ENCODE measurements around the gene MS4A15. TPM values are rescaled to one million over a fixed set of nuclear protein-coding genes. Genes with fewer than 3 reads are reported as not detected.

Gene MS4A15
- total RNA-seq, 1 experiment from 2014 or later: not detected

DNA sequence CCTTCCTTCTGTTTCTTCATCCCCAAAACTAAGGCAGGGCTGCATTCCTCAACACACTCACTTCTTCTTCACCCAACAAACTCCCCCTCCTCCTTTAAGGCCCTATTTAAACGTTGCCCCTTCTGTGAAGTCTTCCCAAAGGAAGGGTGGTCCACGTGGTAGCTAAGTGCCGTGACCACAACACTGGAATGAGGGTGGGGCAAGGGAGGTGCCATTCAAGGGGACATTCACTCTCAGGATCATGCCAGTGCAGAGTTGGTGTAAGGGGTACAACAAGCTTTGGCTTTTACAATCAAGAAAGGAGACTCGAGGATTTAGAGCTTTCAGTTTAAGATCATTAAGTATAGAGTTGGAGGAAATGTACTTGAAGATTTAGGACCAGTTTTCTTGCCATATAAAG is 20.4 kb downstream of the MS4A15 start:
- peak; percentile 28 for DNase-seq (ENCODE audit: low read depth)

DNA sequence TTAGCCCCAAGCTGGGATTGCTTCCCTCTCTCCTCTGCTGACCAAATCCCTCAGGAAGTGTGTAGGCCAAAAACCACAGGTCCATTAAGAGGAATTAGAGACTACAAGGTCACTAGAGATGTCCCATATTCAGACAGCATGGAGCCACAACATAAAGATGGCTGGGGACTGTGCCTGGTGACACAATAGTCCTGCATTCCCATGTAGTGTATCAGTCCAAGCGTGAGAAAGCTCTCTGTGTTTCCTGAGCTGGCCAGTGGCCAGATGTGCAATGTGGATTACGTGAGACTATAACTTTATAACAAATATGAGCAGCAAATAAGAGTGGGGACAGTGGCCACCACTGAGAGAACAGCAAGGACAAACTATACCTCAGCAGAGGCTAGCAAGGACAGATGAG is 20.9 kb downstream of the MS4A15 start:
- DNase-seq (ENCODE audit: low read depth): peak; percentile 79

DNA sequence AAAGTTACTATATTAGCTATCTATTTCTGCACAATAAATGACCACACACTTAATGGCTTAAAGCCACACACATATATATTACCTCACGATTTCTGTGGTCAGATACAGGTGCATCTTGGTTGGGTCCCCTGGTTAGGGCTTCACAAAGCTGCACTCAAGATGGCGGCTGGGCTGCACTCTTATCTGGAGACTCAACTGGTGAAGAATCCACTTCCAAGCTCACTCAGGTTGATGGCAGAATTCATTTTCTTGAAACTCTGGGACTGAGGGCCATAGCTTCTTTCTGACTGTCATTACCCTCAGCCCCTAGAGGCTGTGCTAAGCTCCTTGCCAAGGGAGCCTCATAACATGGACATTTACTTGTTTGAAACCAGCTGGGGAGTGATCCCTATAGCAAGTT is 23.4 kb downstream of the MS4A15 start:
- no peak for DNase-seq (ENCODE audit: low read depth)

DNA sequence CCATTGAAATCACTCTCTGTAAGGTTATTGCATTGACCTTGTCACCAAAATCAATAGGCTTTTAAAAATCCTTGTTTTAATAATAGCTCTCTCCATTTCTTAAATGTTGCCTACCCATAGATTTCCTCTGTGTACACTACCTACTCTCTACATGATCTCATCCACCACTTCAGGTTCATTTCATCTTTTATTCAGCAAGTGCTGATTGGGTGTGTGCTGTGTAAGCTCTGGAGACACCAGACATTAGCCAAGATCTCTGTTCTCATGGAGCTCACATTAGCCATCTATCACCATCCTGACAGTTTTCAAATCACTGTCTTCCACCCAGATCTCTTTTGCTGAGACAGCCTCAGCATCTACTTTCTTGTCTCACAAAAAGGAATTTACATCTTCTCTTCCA is 24.1 kb downstream of the MS4A15 start:
- no peak for DNase-seq (ENCODE audit: low read depth)

DNA sequence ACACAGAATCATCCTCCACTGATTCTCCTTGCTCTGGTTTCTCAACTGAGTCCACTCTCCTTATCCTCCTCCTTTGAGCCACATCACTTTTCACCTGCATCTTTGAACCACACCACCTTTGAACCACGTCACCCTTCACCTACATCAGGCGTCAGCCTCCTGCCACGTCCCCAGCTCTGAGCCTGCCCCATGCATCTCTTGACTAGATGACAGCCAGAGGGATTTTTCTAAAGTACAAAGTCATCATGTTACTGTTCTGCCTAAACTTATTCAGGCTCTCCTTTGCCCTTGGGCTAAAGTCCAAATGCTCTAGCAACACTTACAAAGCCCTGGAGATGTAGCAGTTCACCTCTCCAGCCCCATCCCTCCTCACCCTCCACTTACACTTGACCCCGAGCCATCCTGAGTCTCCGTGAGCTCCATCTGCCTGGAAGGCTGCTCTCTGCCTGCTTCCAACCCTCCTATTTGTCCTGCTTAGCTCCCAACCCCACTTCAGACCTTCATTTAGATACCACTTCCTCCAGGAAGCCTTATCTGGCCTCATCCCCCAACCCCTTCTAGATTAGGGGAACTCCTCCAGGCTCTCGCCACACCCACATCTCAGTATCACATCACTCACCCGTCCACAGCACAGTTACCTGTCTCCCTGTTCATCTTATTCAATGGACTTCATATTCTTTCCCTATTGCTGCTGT is 24.8 kb downstream of the MS4A15 start:
- DNase-seq (ENCODE audit: low read depth): no peak

DNA sequence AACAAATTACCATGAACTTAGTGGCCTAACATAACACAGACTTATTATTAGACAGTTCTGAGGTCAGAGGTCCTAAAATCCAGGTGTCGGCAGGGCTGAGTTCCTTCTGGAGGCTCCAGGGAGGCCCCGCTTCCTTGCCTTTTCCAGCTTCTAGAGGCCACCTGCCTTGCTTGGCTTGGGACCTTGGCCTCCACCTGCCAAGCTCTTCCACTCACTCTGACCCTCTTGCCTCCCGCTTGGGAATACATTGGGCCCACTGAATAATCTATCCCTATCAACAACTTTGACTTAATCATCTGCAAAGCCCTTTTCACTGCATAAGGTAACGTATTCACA is 25.3 kb downstream of the MS4A15 start:
- DNase-seq (ENCODE audit: low read depth): no peak

DNA sequence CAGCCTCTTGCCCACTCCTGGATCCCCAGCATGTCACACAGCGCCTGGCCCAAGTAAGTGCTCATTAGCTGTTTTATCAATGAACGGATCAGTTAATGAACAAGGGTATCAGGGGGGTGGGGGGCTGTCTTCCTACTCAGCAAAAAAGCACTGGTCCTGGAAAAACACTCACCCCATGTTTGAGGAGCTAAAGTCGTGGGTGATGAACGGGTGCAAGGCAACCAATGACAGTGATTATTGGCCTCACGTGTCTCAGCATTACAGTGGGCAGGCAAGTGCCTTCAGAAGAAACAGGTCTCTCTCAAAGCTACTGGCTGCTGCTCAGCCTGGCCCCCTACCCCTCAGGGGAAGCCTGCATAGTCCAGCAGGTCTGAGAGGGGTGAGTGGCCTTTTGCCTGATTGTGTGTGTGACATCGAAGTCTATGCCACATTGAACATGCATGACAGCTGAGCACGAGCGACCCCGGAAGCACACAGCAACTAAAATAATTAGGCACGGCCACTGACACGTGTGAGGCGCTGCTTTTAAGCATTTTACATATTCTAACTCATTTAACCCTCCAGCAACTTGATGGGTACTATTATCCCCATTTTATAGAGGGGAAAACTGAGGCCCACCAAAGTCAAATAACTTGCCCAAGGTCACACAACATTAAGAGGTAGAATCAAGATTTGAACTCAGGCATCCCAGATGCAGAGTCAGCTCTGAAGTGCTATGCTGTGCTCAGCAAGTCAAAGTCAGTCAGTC is 25.9 kb downstream of the MS4A15 start:
- DNase-seq (ENCODE audit: low read depth): no peak

DNA sequence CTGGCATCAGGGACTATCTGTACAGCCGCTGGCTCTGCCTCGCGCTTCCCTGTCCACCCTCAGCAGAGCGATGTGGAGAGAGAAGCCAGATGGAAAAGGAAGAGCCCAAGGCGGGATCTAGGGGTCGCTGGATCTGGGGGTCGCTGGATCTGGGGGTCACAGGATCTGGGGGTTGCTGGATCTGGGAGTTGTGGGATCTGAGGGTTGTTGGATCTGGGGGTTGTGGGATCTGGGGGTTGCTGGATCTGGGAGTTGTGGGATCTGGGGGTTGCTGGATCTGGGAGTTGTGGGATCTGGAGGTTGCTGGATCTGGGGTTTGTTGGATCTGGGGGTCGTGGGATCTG is 26.4 kb downstream of the MS4A15 start:
- no peak for DNase-seq (ENCODE audit: low read depth)

DNA sequence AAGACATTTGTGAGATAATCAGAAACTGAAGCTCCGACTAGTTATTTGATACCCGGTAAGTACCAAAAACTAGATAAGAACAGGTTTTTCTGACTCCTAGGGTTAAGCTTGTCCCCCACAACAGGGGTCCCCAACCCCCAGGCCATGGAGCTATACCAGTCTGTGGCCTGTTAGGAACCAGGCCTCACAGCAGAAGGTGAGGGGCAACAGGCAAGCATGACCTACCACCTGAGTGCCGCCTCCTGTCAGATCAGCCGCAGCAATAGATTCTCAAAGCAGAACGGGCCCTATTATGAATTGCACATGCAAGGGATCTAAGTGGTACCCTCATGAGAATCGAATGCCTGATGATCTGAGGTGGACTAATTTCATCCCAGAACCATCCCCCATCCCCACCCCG is 27.2 kb downstream of the MS4A15 start:
- DNase-seq (ENCODE audit: low read depth): no peak

DNA sequence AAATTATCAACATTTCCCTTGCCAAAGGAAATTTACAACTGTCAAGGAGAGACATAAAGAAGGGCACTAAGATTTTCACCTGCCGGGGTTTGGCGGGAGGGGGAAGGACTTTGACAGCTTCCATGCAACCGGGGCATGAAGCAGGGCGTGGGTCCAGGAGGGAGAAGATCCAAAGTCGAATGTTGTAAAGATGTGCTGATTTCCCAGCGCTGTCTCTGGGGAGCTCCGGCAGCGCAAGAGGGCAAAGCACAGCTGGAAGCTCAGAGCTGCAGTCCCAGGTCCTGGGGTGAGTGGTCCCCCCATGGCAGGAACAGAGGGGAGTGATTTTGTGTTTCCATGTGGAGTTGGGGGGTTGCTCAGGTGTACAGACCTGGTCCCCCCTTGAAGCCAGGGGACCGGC is 28.5 kb downstream of the MS4A15 start, which contains the start of gene MS4A10:
Gene MS4A10, plus strand, starts transcription at position 198 of the 400 bp plus-strand sequence. CDS start 5,003 bp downstream, outside the sequence.
- no peak for DNase-seq (ENCODE audit: low read depth)

DNA sequence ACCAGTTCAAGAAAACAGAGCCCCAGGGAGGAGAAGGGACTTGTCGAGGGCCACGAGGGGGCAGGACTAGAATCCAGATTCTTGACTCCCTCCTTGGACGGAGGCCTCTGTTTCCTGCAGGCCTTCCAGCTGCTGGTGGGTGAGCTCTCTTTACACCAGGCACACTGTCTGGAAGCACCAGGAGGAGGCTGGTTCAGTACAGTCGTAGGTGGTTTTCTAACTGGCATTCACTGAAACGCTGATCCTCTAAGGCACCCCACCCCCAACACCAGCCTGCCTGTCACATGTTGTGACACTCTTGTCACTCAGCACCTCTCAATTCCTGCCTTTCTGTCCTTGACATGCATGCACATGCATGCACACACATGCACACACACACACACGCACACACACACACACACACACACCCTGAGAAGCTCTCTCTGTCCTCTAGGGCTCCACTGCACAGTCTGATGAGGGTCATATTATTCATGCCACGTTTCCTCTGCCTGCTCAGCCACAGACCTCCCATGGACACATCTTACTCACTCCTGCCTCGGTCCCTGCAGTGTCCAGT is 29.2 kb downstream of the MS4A15 start:
- peak; percentile 46 for DNase-seq (ENCODE audit: low read depth)

DNA sequence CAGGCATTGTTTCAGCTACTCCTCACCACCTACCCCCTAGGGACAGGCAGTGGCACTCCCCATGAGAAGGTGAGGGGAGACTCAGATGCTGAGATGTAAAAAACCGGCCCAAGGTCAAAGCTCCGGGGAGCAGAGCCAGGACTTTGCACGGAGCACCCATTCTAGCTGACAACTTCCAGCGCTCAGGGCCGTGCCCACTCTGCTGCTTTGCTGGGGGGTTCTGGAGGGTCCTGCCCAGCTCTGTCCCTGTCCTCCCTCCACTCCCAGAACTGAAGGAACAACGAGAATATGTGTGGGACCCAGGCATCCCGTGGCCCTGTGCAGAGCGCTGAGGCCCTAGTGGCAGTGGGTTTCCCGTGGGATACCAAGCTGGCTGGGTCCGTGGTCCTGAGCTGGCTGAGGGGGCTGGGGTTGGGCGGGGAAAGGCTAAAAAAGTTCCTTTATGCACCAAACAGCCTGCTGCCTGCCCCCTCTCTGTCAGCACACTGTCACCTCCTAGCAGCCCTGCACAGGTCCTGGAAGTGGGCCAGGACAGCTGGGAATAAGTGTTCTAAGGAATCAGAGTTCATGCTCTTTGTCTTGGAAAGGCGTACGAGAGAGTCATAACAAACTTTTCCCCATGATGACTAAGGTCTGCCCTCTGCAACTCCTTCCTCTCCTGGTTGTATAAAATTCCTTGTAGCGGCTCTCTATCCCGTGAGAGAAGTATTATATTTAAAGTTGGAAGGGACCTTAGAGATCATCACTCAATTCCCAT is 30.3 kb downstream of the MS4A15 start:
- peak; percentile 85 for DNase-seq (ENCODE audit: low read depth)

DNA sequence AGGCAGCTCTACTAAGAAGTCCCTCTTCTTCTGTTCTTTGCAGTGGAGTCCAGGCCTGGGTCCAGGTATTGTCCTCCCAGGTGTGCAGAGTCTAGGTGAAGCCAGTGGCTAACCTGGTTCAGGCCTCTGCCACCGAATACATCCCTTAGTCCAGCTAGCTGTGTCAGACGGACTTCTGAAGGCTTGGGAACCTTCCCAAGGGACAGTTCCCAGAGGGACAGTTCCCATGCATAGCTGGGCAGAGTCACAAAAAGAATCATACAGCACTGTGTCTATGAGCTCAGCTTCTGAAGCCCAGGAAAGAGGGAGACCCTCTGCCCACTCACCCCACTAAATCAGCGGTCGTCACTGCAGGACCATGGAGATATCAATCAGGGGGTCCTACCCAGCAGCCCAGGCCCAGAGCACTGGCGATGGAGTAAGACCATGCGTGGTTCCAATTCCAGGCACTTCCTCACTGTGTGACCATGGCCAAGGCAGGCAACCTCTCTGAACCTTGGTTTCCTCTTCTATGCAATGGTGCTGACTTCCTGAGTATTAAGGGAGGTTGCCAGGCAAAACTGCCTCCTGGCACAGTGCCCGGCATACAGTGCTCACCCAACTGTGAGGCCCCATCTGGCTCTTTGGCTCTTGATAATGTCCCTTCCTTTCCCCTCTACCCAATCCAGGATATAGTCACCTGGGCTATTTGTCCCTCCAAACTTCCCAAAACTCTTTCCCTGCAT is 31.9 kb downstream of the MS4A15 start:
- DNase-seq (ENCODE audit: low read depth): peak; percentile 31

DNA sequence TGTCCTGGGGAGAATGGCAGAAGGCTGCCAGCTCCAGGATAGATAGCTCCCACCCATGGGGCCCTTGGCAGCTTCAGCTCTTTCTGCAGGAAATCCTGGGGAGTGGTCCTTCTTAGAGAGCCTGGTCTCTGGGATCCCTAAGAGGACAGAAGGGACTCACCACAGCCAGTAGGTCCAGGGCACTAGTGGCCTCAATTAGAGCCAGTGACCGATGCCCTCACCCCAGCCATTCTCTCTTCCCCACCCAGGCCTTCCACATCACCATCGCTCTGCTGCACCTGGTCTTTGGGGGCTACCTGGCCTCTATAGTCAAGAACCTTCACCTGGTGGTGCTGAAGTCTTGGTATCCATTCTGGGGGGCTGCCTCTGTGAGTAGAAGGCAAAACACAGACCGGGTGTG is 34.1 kb downstream of the MS4A15 start:
- DNase-seq (ENCODE audit: low read depth): no peak

DNA sequence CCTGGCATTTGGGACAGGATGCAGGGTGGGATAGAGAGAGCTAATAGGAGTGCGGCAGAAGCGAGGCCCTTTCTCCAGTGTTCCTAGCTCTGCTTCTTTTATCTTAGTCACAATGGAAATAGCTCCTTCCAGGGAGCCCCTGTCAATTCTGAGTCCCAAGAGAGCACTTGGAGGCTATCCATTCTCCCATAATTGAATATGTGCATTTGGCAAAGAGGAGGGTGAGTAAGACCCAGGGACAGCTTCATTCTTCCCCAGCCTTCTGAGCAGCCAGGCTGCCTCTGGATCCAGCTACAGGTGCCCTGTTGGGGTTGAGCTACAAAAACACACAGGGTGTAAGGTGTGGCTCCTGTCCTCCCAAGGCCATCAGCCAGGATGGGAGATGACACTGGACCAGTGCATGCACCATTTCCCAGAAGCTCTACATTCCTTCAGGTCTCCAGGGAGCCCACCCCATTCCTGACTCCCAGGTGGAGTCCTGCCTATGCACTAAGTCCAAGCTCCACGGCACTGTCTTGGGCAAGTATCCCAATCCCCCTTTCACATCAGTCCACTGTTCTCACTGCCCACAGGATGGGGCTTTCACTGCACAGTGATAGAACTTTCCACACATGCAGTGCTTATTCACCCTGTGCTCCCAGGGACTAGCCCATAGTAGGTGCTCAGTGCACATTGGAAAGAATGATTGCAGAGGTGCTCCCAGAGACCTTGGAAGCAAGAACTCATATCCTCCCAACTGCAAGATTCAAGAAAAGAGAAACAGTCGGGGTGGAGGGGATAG is 34.7 kb downstream of the MS4A15 start:
- no peak for DNase-seq (ENCODE audit: low read depth)

DNA sequence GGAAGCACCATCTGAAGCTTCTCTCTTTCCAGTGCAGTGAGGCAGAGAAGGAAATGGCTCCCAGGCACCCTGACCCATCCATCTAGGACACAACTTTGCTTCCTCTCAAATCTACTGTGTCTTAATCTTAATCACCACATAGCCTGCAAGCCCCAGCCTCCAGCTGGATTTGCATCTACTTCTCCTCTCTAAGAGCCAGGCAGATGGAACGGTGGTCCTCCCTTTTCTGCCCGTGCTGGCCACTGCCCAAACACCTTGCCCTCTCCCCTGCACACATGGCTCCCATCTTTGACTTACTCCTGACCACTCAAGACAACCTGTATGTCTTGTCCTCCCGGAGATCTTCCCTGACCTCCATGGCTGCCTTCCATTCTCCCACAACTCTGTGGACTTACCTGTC is 35.9 kb downstream of the MS4A15 start:
- DNase-seq (ENCODE audit: low read depth): no peak

DNA sequence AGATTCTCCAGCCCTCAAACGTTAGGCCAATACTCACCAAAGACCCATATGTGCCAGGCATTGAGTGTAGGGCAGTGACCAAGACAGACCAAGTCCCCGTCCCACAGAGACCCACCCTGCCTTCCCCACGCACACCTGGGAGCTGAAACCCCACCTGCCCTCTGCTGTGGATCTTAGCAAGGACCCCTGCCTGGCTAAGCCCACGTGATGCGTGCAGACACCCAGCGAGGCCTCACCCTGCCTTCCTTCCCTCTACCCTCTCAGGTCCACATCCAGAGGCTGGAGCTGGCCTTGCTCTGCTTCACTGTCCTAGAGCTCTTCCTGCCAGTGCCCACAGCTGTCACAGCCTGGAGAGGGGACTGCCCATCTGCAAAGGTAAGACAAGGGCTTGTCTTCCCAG is 38.6 kb downstream of the MS4A15 start:
- no peak for DNase-seq (ENCODE audit: low read depth)

DNA sequence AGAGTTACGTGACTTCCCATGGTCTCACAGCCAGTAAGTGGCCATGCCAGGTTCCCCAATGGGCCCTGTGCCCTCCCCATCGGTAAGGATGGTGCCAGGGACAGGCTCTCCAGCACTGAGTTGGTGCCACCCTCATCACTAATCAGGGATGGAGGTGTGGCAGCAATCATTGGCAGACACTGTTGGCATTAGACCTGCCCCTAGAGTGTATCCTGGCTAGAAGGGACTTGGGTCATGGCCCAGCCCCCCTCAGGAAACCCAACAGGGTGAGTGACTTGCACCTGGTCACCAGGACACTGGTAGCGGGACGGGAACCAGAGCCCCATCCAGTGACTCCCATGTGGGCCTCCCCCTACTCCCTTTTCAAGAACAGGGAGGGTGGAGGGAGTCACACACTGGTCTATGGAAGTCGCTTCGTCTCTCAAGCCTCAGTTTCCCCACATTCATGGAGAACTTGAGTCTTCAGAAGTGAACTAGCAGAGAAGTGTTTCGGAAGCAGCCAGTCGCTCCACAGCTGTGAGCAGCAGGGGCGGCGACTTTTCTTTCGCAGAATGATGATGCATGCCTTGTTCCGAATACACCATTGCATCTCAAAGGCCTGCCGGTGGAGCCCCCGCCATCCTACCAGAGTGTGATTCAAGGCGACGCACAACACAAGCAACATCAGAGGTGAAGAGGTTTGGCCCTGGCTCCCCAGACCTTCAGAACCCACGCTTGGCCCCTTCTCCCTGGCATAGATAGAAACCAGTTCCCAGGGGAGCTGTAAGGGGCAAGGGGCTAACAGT is 41.4 kb downstream of the MS4A15 start:
- DNase-seq (ENCODE audit: low read depth): no peak

DNA sequence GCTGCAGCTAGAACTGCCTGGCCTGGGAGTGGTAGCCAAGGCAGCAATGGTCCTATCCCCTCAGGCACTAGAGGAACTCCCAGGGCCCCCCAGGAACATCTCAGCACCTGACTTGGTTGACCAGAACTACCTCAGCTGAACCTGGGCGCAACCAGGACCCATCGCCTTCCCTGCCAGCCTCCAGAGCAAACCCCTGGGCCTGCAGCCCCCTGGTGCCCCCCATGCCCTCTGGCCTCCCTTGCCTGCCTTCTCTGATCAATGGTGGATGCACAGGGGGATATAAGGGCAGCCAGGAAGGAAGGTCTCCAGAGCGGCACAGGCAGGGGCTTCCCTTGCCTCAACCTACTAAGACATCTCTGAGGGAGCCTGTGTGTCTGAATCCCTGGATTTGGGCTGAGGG is 42.0 kb downstream of the MS4A15 start:
- no peak for DNase-seq (ENCODE audit: low read depth)

DNA sequence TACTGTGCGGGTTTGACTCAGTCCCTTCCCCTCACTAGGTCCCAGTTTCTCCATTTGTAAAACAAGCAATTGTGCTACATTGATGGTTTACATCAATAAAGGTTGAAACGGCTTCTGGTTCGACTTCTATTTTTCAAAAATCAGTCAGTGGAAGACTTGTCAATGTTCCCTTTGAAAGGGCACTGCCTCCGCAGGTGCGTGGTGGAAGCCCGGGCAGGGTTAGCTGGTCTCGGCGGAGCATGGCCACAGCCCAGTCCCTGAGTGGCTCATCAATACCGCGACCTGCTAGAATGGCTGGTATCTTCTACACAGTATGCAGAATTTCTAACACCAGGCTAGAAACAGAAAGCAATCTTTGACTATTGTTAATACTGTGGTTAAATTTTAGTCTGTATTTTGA is 44.5 kb downstream of the MS4A15 start:
- no peak for DNase-seq (ENCODE audit: low read depth)
